ENCODE results near the gene BLTP1. TPM values are rescaled to one million over a fixed set of nuclear protein-coding genes. Genes with fewer than 3 reads are reported as not detected.

The BLTP1 gene
- total and polyA plus RNA-seq, 2 experiments from 2014 or later, result 12.9 to 62.5 TPM

DNA sequence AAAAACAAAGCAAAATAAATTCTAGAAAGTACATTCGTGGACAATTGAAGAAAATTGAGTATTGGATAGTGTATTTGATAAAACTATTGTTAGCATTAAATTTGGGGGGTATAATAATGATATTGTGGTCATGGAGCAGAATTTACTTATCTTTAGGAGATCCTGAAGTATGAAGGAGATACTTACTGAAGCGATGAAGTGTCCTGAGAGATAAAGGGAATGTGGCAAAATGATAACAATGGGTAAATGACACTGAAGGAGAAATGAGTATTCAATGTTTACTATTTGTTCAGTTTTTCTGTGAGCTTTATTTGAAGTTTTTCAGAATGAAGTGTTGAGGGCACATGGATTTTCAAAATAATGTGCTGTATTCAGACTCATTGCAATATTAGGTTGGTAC, 30.0 kb upstream of the BLTP1 start:
- no peaks in the 10 kb centered on the region for H3K27me3 ChIP-seq (ENCODE audit: insufficient read depth)
- no peak overlapping the region for H3K27ac ChIP-seq (ENCODE audit: low read depth)
- no peak for ATAC-seq
- no peaks in the 10 kb centered on the region for H3K79me2 ChIP-seq (replicated peaks; ENCODE audit: insufficient read depth)
- no peaks in the 10 kb centered on the region for H3K36me3 ChIP-seq (ENCODE audit: insufficient read depth)
- H3K9me2 ChIP-seq (ENCODE audit: insufficient read depth), result peaks cover 15% of the 10 kb centered on the region; the same call in 1 of the 2 replicates
- Mint-ChIP-seq H3K27ac (no peak overlapping the region), H3K27me3 (ENCODE audit: insufficient read depth, low read depth, poor library complexity) (no peaks in the 10 kb centered on the region), H3K4me3 (no peak overlapping the region), H3K36me3 (ENCODE audit: low read depth) (no peaks in the 10 kb centered on the region), H3K4me1 (no peaks in the 10 kb centered on the region), H3K9me3 (no peaks in the 10 kb centered on the region; the same call in 2 of the 3 replicates)
- H3K4me2 ChIP-seq, result no peak overlapping the region
- H4K20me1 ChIP-seq (replicated peaks; ENCODE audit: insufficient read depth), result no peaks in the 10 kb centered on the region
- TF ChIP-seq EZH2phosphoT487 (IDR thresholded peaks at IDR 0.05; ENCODE audit: unreplicated experiment) (no peak), JUNB (IDR thresholded peaks at IDR 0.05; ENCODE audit: unreplicated experiment) (no peak), NANOG (IDR thresholded peaks at IDR 0.05; ENCODE audit: borderline replicate concordance) (no peak), CREB1 (CRISPR knock-in tag; IDR thresholded peaks at IDR 0.05; ENCODE audit: low read depth) (no peak), POLR2AphosphoS5 (IDR thresholded peaks at IDR 0.05; ENCODE audit: low read depth) (no peak), ZNF331 (CRISPR knock-in tag; IDR thresholded peaks at IDR 0.05; ENCODE audit: low read depth) (no peak), ZNF114 (CRISPR knock-in tag; IDR thresholded peaks at IDR 0.05) (no peak), STAT1 (IDR thresholded peaks at IDR 0.05; ENCODE audit: unreplicated experiment) (no peak), EZH2 (IDR thresholded peaks at IDR 0.05; ENCODE audit: low read depth, unreplicated experiment) (no peak)
- TF ChIP-seq, protein P1, sequence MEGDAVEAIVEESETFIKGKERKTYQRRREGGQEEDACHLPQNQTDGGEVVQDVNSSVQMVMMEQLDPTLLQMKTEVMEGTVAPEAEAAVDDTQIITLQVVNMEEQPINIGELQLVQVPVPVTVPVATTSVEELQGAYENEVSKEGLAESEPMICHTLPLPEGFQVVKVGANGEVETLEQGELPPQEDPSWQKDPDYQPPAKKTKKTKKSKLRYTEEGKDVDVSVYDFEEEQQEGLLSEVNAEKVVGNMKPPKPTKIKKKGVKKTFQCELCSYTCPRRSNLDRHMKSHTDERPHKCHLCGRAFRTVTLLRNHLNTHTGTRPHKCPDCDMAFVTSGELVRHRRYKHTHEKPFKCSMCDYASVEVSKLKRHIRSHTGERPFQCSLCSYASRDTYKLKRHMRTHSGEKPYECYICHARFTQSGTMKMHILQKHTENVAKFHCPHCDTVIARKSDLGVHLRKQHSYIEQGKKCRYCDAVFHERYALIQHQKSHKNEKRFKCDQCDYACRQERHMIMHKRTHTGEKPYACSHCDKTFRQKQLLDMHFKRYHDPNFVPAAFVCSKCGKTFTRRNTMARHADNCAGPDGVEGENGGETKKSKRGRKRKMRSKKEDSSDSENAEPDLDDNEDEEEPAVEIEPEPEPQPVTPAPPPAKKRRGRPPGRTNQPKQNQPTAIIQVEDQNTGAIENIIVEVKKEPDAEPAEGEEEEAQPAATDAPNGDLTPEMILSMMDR (conservative IDR thresholded peaks at IDR 0.05; ENCODE audit: low read depth in 2 of 2), result no peak
- TF ChIP-seq, protein P2, sequence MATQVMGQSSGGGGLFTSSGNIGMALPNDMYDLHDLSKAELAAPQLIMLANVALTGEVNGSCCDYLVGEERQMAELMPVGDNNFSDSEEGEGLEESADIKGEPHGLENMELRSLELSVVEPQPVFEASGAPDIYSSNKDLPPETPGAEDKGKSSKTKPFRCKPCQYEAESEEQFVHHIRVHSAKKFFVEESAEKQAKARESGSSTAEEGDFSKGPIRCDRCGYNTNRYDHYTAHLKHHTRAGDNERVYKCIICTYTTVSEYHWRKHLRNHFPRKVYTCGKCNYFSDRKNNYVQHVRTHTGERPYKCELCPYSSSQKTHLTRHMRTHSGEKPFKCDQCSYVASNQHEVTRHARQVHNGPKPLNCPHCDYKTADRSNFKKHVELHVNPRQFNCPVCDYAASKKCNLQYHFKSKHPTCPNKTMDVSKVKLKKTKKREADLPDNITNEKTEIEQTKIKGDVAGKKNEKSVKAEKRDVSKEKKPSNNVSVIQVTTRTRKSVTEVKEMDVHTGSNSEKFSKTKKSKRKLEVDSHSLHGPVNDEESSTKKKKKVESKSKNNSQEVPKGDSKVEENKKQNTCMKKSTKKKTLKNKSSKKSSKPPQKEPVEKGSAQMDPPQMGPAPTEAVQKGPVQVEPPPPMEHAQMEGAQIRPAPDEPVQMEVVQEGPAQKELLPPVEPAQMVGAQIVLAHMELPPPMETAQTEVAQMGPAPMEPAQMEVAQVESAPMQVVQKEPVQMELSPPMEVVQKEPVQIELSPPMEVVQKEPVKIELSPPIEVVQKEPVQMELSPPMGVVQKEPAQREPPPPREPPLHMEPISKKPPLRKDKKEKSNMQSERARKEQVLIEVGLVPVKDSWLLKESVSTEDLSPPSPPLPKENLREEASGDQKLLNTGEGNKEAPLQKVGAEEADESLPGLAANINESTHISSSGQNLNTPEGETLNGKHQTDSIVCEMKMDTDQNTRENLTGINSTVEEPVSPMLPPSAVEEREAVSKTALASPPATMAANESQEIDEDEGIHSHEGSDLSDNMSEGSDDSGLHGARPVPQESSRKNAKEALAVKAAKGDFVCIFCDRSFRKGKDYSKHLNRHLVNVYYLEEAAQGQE (IDR thresholded peaks at IDR 0.05; ENCODE audit: unreplicated experiment), result no peak
- TF ChIP-seq, protein P3, sequence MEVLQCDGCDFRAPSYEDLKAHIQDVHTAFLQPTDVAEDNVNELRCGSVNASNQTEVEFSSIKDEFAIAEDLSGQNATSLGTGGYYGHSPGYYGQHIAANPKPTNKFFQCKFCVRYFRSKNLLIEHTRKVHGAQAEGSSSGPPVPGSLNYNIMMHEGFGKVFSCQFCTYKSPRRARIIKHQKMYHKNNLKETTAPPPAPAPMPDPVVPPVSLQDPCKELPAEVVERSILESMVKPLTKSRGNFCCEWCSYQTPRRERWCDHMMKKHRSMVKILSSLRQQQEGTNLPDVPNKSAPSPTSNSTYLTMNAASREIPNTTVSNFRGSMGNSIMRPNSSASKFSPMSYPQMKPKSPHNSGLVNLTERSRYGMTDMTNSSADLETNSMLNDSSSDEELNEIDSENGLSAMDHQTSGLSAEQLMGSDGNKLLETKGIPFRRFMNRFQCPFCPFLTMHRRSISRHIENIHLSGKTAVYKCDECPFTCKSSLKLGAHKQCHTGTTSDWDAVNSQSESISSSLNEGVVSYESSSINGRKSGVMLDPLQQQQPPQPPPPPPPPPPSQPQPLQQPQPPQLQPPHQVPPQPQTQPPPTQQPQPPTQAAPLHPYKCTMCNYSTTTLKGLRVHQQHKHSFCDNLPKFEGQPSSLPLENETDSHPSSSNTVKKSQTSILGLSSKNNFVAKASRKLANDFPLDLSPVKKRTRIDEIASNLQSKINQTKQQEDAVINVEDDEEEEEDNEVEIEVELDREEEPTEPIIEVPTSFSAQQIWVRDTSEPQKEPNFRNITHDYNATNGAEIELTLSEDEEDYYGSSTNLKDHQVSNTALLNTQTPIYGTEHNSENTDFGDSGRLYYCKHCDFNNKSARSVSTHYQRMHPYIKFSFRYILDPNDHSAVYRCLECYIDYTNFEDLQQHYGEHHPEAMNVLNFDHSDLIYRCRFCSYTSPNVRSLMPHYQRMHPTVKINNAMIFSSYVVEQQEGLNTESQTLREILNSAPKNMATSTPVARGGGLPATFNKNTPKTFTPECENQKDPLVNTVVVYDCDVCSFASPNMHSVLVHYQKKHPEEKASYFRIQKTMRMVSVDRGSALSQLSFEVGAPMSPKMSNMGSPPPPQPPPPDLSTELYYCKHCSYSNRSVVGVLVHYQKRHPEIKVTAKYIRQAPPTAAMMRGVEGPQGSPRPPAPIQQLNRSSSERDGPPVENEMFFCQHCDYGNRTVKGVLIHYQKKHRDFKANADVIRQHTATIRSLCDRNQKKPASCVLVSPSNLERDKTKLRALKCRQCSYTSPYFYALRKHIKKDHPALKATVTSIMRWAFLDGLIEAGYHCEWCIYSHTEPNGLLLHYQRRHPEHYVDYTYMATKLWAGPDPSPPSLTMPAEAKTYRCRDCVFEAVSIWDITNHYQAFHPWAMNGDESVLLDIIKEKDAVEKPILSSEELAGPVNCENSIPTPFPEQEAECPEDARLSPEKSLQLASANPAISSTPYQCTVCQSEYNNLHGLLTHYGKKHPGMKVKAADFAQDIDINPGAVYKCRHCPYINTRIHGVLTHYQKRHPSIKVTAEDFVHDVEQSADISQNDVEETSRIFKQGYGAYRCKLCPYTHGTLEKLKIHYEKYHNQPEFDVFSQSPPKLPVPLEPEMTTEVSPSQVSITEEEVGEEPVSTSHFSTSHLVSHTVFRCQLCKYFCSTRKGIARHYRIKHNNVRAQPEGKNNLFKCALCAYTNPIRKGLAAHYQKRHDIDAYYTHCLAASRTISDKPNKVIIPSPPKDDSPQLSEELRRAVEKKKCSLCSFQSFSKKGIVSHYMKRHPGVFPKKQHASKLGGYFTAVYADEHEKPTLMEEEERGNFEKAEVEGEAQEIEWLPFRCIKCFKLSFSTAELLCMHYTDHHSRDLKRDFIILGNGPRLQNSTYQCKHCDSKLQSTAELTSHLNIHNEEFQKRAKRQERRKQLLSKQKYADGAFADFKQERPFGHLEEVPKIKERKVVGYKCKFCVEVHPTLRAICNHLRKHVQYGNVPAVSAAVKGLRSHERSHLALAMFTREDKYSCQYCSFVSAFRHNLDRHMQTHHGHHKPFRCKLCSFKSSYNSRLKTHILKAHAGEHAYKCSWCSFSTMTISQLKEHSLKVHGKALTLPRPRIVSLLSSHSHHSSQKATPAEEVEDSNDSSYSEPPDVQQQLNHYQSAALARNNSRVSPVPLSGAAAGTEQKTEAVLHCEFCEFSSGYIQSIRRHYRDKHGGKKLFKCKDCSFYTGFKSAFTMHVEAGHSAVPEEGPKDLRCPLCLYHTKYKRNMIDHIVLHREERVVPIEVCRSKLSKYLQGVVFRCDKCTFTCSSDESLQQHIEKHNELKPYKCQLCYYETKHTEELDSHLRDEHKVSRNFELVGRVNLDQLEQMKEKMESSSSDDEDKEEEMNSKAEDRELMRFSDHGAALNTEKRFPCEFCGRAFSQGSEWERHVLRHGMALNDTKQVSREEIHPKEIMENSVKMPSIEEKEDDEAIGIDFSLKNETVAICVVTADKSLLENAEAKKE (CRISPR knock-in tag; IDR thresholded peaks at IDR 0.05), result no peak
- TF ChIP-seq, protein P4, sequence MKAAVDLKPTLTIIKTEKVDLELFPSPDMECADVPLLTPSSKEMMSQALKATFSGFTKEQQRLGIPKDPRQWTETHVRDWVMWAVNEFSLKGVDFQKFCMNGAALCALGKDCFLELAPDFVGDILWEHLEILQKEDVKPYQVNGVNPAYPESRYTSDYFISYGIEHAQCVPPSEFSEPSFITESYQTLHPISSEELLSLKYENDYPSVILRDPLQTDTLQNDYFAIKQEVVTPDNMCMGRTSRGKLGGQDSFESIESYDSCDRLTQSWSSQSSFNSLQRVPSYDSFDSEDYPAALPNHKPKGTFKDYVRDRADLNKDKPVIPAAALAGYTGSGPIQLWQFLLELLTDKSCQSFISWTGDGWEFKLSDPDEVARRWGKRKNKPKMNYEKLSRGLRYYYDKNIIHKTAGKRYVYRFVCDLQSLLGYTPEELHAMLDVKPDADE (IDR thresholded peaks at IDR 0.05), result no peak
- no peak overlapping the region for H3K4me3 ChIP-seq
- DNase-seq (ENCODE audit: low spot score), result no peak
- H3F3A ChIP-seq (replicated peaks; ENCODE audit: low read depth), result no peaks in the 10 kb centered on the region
- H3K4me1 ChIP-seq (ENCODE audit: insufficient read depth), result no peaks in the 10 kb centered on the region
- no peak overlapping the region for H2AFZ ChIP-seq
